Measurements from ENCODE around the gene NHP2. TPM values are rescaled to one million over a fixed set of nuclear protein-coding genes. Genes with fewer than 3 reads are reported as not detected.

Gene NHP2
- polyA plus RNA-seq, 1 donor from 2014 or later, result 227 TPM

GRCh38 chr5:178189433-178189832 is 35.7 kb upstream of the NHP2 start:
- H3K27me3 Mint-ChIP-seq, result peaks cover 30% of the 10 kb centered on the region
- no peak overlapping the region for H3K4me3 Mint-ChIP-seq
- H3K9me3 Mint-ChIP-seq, result no peaks in the 10 kb centered on the region
- H3K36me3 Mint-ChIP-seq, result peaks cover 1% of the 10 kb centered on the region
- peaks cover 0 to 4% (median 0%) of the 10 kb centered on the region in 3 donors for H3K4me1 Mint-ChIP-seq
- no peak overlapping the region for H3K27ac Mint-ChIP-seq

- Mint-ChIP-seq H3K36me3 (no peaks in the 10 kb centered on the region), H3K27ac (no peak within 1 kb of the TSS), H3K9me3 (no peaks in the 10 kb centered on the region), H3K4me3 (no peak within 1 kb of the TSS), H3K27me3 (peaks cover 16% of the 10 kb centered on the region), H3K4me1 (no peaks in the 10 kb centered on the region)
Measured at GRCh38 chr5:178187014-178187413, 33.3 kb upstream of the NHP2 start, which contains the start of gene GMCL2. Gene GMCL2, minus strand, starts transcription at chr5:178187371. Its CDS starts 72 bp downstream, at chr5:178187299.

GRCh38 chr5:178186427-178186826 is 32.7 kb upstream of the NHP2 start:
- Mint-ChIP-seq H3K27ac (no peak overlapping the region), H3K4me1 (no peaks in the 10 kb centered on the region), H3K27me3 (peaks cover 16% of the 10 kb centered on the region), H3K4me3 (no peak overlapping the region), H3K36me3 (no peaks in the 10 kb centered on the region), H3K9me3 (no peaks in the 10 kb centered on the region)

- peaks cover 10% of the 10 kb centered on the region for H3K27me3 Mint-ChIP-seq
- H3K9me3 Mint-ChIP-seq, result peaks cover 0 to 2% (median 0%) of the 10 kb centered on the region in 3 donors
- no peak overlapping the region for H3K4me3 Mint-ChIP-seq
- no peak overlapping the region for H3K27ac Mint-ChIP-seq
- H3K4me1 Mint-ChIP-seq, result no peaks in the 10 kb centered on the region
- H3K36me3 Mint-ChIP-seq, result no peaks in the 10 kb centered on the region
Measured at GRCh38 chr5:178182158-178182876, 28.6 kb upstream of the NHP2 start.

GRCh38 chr5:178180141-178180863 is 26.6 kb upstream of the NHP2 start:
- no peak overlapping the region for H3K27ac Mint-ChIP-seq
- no peak overlapping the region for H3K4me3 Mint-ChIP-seq
- peaks cover 13% of the 10 kb centered on the region for H3K27me3 Mint-ChIP-seq
- H3K36me3 Mint-ChIP-seq, result no peaks in the 10 kb centered on the region
- H3K4me1 Mint-ChIP-seq, result no peaks in the 10 kb centered on the region
- H3K9me3 Mint-ChIP-seq, result peaks cover 0 to 2% (median 0%) of the 10 kb centered on the region in 3 donors

- Mint-ChIP-seq H3K9me3 (peaks cover 0 to 2% (median 0%) of the 10 kb centered on the region in 3 donors), H3K4me3 (no peak overlapping the region), H3K4me1 (no peaks in the 10 kb centered on the region), H3K27me3 (peaks cover 13% of the 10 kb centered on the region), H3K36me3 (no peaks in the 10 kb centered on the region), H3K27ac (no peak overlapping the region)
Measured at GRCh38 chr5:178177569-178177968, 23.9 kb upstream of the NHP2 start.

- H3K27me3 Mint-ChIP-seq, result peaks cover 13% of the 10 kb centered on the region
- H3K4me1 Mint-ChIP-seq, result no peaks in the 10 kb centered on the region
- H3K36me3 Mint-ChIP-seq, result no peaks in the 10 kb centered on the region
- H3K27ac Mint-ChIP-seq, result peak overlapping the region in 1 of 3 donors; percentile 84
- peaks cover 0 to 2% (median 0%) of the 10 kb centered on the region in 3 donors for H3K9me3 Mint-ChIP-seq
- H3K4me3 Mint-ChIP-seq, result no peak overlapping the region
Measured at GRCh38 chr5:178176791-178177190, 23.1 kb upstream of the NHP2 start.

- H3K36me3 Mint-ChIP-seq, result no peaks in the 10 kb centered on the region
- peaks cover 7% of the 10 kb centered on the region for H3K27me3 Mint-ChIP-seq
- H3K27ac Mint-ChIP-seq, result no peak overlapping the region
- no peaks in the 10 kb centered on the region for H3K4me1 Mint-ChIP-seq
- H3K4me3 Mint-ChIP-seq, result no peak overlapping the region
- H3K9me3 Mint-ChIP-seq, result peaks cover 0 to 2% (median 0%) of the 10 kb centered on the region in 3 donors
Measured at GRCh38 chr5:178174456-178174855, 20.8 kb upstream of the NHP2 start.

- H3K27me3 Mint-ChIP-seq, result no peaks in the 10 kb centered on the region
- no peaks in the 10 kb centered on the region for H3K9me3 Mint-ChIP-seq
- H3K36me3 Mint-ChIP-seq, result no peaks in the 10 kb centered on the region
- peaks cover 0 to 5% (median 2%) of the 10 kb centered on the region in 3 donors for H3K4me1 Mint-ChIP-seq
- H3K27ac Mint-ChIP-seq, result no peak overlapping the region
- H3K4me3 Mint-ChIP-seq, result no peak overlapping the region
Measured at GRCh38 chr5:178170455-178170854, 16.8 kb upstream of the NHP2 start.

GRCh38 chr5:178165581-178165980 is 11.9 kb upstream of the NHP2 start:
- Mint-ChIP-seq H3K27me3 (no peaks in the 10 kb centered on the region), H3K4me3 (no peak overlapping the region), H3K9me3 (no peaks in the 10 kb centered on the region), H3K27ac (no peak overlapping the region), H3K4me1 (peaks cover 6 to 16% (median 9%) of the 10 kb centered on the region in 3 donors), H3K36me3 (no peaks in the 10 kb centered on the region)

- no peaks in the 10 kb centered on the region for H3K36me3 Mint-ChIP-seq
- H3K9me3 Mint-ChIP-seq, result no peaks in the 10 kb centered on the region
- H3K4me1 Mint-ChIP-seq, result peaks cover 6 to 16% (median 9%) of the 10 kb centered on the region in 3 donors
- H3K27ac Mint-ChIP-seq, result peak overlapping the region in 1 of 3 donors; percentile 67
- H3K4me3 Mint-ChIP-seq, result peak overlapping the region in 1 of 4 donors; percentile 72
- H3K27me3 Mint-ChIP-seq, result no peaks in the 10 kb centered on the region
Measured at GRCh38 chr5:178163772-178164735, 10.4 kb upstream of the NHP2 start.

GRCh38 chr5:178162481-178162880 is 8.8 kb upstream of the NHP2 start:
- H3K27ac Mint-ChIP-seq, result peak overlapping the region in 1 of 3 donors; percentile 60
- no peaks in the 10 kb centered on the region for H3K27me3 Mint-ChIP-seq
- no peaks in the 10 kb centered on the region for H3K9me3 Mint-ChIP-seq
- H3K36me3 Mint-ChIP-seq, result no peaks in the 10 kb centered on the region
- H3K4me3 Mint-ChIP-seq, result no peak overlapping the region
- peaks cover 6 to 11% (median 7%) of the 10 kb centered on the region in 3 donors for H3K4me1 Mint-ChIP-seq

GRCh38 chr5:178160176-178160575 is 6.5 kb upstream of the NHP2 start:
- H3K36me3 Mint-ChIP-seq, result no peaks in the 10 kb centered on the region
- H3K27me3 Mint-ChIP-seq, result no peaks in the 10 kb centered on the region
- H3K4me3 Mint-ChIP-seq, result no peak overlapping the region
- no peaks in the 10 kb centered on the region for H3K9me3 Mint-ChIP-seq
- peak overlapping the region in 1 of 3 donors; percentile 21 for H3K27ac Mint-ChIP-seq
- peaks cover 6 to 11% (median 7%) of the 10 kb centered on the region in 3 donors for H3K4me1 Mint-ChIP-seq

- H3K27ac Mint-ChIP-seq, result peak overlapping the region in 1 of 3 donors; percentile 70
Measured at GRCh38 chr5:178155065-178155464, 1.4 kb upstream of the NHP2 start.

More at GRCh38 chr5:178155065-178155464, 1.4 kb upstream of the NHP2 start:
- H3K9me3 Mint-ChIP-seq, result no peaks in the 10 kb centered on the region
- no peaks in the 10 kb centered on the region for H3K36me3 Mint-ChIP-seq
- peak overlapping the region in 2 of 4 donors; percentile 41 to 63 for H3K4me3 Mint-ChIP-seq
- no peaks in the 10 kb centered on the region for H3K27me3 Mint-ChIP-seq
- H3K4me1 Mint-ChIP-seq, result peaks cover 4 to 18% (median 5%) of the 10 kb centered on the region in 3 donors

All from IgD-negative memory B cell (primary cell).